ENCODE results near the gene CDH12. TPM values are rescaled to one million over a fixed set of nuclear protein-coding genes. Genes with fewer than 3 reads are reported as not detected.

Gene CDH12
- total and polyA plus RNA-seq, 7 donors = 0.04 TPM; not detected in 6

DNA sequence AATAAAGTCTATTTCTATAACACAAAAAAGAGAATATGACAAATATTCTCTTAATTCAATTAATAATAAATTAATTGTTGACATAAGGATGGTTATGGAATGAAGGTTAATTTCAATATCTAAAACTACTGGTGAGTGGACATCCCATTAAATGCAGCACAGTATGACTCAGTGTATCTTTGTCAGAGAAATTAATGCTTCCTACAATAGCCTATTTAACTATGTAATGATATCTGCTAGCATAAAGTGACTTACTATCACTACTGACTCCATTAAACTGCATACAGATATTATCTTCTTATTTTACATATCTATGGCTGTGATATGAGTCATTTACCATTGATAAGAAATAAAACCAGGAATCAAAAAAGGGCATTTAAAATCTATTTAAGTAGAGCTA lies 298.7 kb downstream of the CDH12 start:
- no peaks in the 10 kb centered on the region for H3K27me3 ChIP-seq
- TF ChIP-seq EP300 (IDR thresholded peaks at IDR 0.05) (no peak), POLR2AphosphoS5 (IDR thresholded peaks at IDR 0.05) (no peak), POLR2A (IDR thresholded peaks at IDR 0.05) (no peak)
- TF ChIP-seq, protein P1, sequence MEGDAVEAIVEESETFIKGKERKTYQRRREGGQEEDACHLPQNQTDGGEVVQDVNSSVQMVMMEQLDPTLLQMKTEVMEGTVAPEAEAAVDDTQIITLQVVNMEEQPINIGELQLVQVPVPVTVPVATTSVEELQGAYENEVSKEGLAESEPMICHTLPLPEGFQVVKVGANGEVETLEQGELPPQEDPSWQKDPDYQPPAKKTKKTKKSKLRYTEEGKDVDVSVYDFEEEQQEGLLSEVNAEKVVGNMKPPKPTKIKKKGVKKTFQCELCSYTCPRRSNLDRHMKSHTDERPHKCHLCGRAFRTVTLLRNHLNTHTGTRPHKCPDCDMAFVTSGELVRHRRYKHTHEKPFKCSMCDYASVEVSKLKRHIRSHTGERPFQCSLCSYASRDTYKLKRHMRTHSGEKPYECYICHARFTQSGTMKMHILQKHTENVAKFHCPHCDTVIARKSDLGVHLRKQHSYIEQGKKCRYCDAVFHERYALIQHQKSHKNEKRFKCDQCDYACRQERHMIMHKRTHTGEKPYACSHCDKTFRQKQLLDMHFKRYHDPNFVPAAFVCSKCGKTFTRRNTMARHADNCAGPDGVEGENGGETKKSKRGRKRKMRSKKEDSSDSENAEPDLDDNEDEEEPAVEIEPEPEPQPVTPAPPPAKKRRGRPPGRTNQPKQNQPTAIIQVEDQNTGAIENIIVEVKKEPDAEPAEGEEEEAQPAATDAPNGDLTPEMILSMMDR (IDR thresholded peaks at IDR 0.05) = no peak
- H3K27ac ChIP-seq = no peak overlapping the region
- H3K4me3 ChIP-seq = no peak overlapping the region
- H3K9me3 ChIP-seq = no peaks in the 10 kb centered on the region
- H3K4me1 ChIP-seq = no peaks in the 10 kb centered on the region
- no peaks in the 10 kb centered on the region for H3K36me3 ChIP-seq
- intact Hi-C loops (cut with DNase I) = no loop called here
- no peak for DNase-seq

DNA sequence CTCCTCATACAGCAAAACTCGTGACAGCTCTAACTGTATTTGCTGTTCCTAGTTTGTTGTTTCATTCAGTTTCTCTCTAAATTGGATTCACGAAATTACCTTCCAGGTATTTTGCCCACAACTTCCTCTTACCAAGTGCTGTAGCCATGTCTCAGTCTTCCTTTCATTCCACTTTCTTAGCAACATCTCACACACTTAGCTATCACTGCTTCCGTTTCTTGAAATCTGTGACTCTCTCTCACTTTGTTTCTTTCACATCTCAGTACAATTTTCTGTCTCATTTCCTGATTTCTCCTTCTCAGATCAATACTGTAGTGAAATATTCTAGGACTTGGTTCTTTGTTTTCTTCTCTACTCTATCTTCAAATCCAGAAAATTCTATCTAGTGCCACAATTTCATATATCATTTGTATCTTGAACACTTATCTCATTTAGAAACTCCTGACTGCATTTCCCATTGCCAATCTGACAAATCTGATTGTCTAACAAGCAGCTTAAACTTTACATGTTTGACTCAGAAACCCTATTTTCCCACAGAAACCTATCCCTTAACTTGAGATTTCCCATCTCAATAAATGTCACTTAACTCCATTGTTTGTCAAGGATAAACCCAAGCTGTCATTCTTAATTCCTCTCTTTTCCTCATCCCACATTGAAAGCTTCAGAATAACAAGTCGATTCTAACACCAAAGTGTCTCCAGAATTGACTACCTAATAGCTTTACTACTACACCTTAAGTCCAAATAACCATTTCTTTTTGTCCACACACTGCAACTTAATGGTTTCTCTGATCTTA lies 303.1 kb downstream of the CDH12 start:
- Histone ChIP-seq H3K27ac (no peak overlapping the region), H3K9me3 (no peaks in the 10 kb centered on the region), H3K36me3 (no peaks in the 10 kb centered on the region), H3K27me3 (no peaks in the 10 kb centered on the region), H3K4me3 (no peak overlapping the region), H3K4me1 (no peaks in the 10 kb centered on the region)
- no peak for DNase-seq
- intact Hi-C loops (cut with DNase I) = no loop called here
- no peak for TF ChIP-seq POLR2A (IDR thresholded peaks at IDR 0.05)
- TF ChIP-seq EP300 (IDR thresholded peaks at IDR 0.05) = no peak
- TF ChIP-seq, protein P1 (IDR thresholded peaks at IDR 0.05) = no peak
- no peak for TF ChIP-seq POLR2AphosphoS5 (IDR thresholded peaks at IDR 0.05)
- 59 to 70% methylated on average over 4 of the region's 4 CpGs for whole genome bisulfite sequencing, 2 donors

GRCh38 chr5:22542340-22542739 lies 310.8 kb downstream of the CDH12 start:
- no peak overlapping the region for H3K4me3 ChIP-seq
- H3K27ac ChIP-seq = no peak overlapping the region
- WGBS, 2 donors = 8 to 36% methylated on average over 1 of the region's 1 CpG
- no peaks in the 10 kb centered on the region for H3K9me3 ChIP-seq
- H3K4me1 ChIP-seq = no peaks in the 10 kb centered on the region
- intact Hi-C loops (cut with DNase I) = no loop called here
- no peaks in the 10 kb centered on the region for H3K36me3 ChIP-seq
- TF ChIP-seq POLR2A (IDR thresholded peaks at IDR 0.05) (no peak), EP300 (IDR thresholded peaks at IDR 0.05) (no peak), POLR2AphosphoS5 (IDR thresholded peaks at IDR 0.05) (no peak)
- TF ChIP-seq, protein P1 (IDR thresholded peaks at IDR 0.05) = no peak
- no peaks in the 10 kb centered on the region for H3K27me3 ChIP-seq
- no peak for DNase-seq

- no peak for DNase-seq
- Histone ChIP-seq H3K4me1 (no peaks in the 10 kb centered on the region), H3K4me3 (no peak overlapping the region), H3K27me3 (no peaks in the 10 kb centered on the region), H3K9me3 (no peaks in the 10 kb centered on the region), H3K27ac (no peak overlapping the region), H3K36me3 (no peaks in the 10 kb centered on the region)
- 15 to 42% methylated on average over 1 of the region's 1 CpG for WGBS, 2 donors
- TF ChIP-seq POLR2A (IDR thresholded peaks at IDR 0.05) (no peak), POLR2AphosphoS5 (IDR thresholded peaks at IDR 0.05) (no peak), EP300 (IDR thresholded peaks at IDR 0.05) (no peak)
- TF ChIP-seq, protein P1 (IDR thresholded peaks at IDR 0.05) = no peak
- intact Hi-C loops (cut with DNase I) = no loop called here
Observed at GRCh38 chr5:22541037-22541436, 312.1 kb downstream of the CDH12 start.

GRCh38 chr5:22539762-22540161 lies 313.4 kb downstream of the CDH12 start:
- DNase-seq = no peak
- intact Hi-C loops (cut with DNase I) = no loop called here
- no peak overlapping the region for H3K27ac ChIP-seq
- H3K27me3 ChIP-seq = no peaks in the 10 kb centered on the region
- no peak for TF ChIP-seq POLR2A (IDR thresholded peaks at IDR 0.05)
- TF ChIP-seq POLR2AphosphoS5 (IDR thresholded peaks at IDR 0.05) = no peak
- no peak for TF ChIP-seq EP300 (IDR thresholded peaks at IDR 0.05)
- TF ChIP-seq, protein P1 (IDR thresholded peaks at IDR 0.05) = no peak
- H3K9me3 ChIP-seq = no peaks in the 10 kb centered on the region
- H3K36me3 ChIP-seq = no peaks in the 10 kb centered on the region
- WGBS, 2 donors = 25 to 76% methylated on average over 1 of the region's 1 CpG
- no peaks in the 10 kb centered on the region for H3K4me1 ChIP-seq
- H3K4me3 ChIP-seq = no peak overlapping the region
